HG03095 (cell line): ENCODE measurements around the gene PTPRD.

ENCODE experiments used
- ATAC-seq: cut with Tn5 transposase; IDR thresholded peaks from one replicate; pipeline ENCODE4 v1.9.1; 2021; ENCODE audit warnings: moderate library complexity; ENCODE audit not compliant: unreplicated experiment

Gene PTPRD

GRCh38 chr9:8270235-8270634 is 2342.6 kb downstream of the PTPRD start:
- no peak for ATAC-seq

GRCh38 chr9:8268881-8269280 is 2343.9 kb downstream of the PTPRD start:
- ATAC-seq, result no peak

- ATAC-seq, result no peak
Measured at GRCh38 chr9:8268216-8268878, 2344.5 kb downstream of the PTPRD start.

GRCh38 chr9:8267636-8268035 is 2345.2 kb downstream of the PTPRD start:
- no peak for ATAC-seq

- no peak for ATAC-seq
Measured at GRCh38 chr9:8266861-8267260, 2345.9 kb downstream of the PTPRD start.

GRCh38 chr9:8265281-8265680 is 2347.5 kb downstream of the PTPRD start:
- no peak for ATAC-seq
